Loucy (cell line): ENCODE data around the gene TFEC.

Experiments
- H2AFZ ChIP-seq: fragments of 200-600 bp; sonication (generic); 2 replicates; pipeline ENCODE4 v1.6.0; 2016; ENCODE audit warnings: antibody characterized with exemption, mild to moderate bottlenecking, low read length, moderate library complexity
- H3F3A ChIP-seq: fragments of 200-600 bp; 2 replicates; pipeline ENCODE4 v1.6.0; 2016; ENCODE audit warnings: antibody characterized with exemption, low read depth, mild to moderate bottlenecking
- H3K27me3 ChIP-seq: fragments of 200-600 bp; sonication (generic); 2 replicates; pipeline ENCODE4 v1.6.1; 2014; ENCODE audit warnings: low read length, mild to moderate bottlenecking; ENCODE audit not compliant: insufficient read depth, poor library complexity, severe bottlenecking
- H3K36me3 ChIP-seq: fragments of 200-600 bp; sonication (generic); 2 replicates; pipeline ENCODE4 v1.6.1; 2016; ENCODE audit warnings: low read length; ENCODE audit not compliant: insufficient read depth
- H3K4me1 ChIP-seq: fragments of 200-600 bp; sonication (generic); 2 replicates; pipeline ENCODE4 v1.5.1; 2014; ENCODE audit warnings: low read length, mild to moderate bottlenecking; ENCODE audit not compliant: insufficient read depth, poor library complexity, severe bottlenecking
- H3K4me2 ChIP-seq: fragments of 200-600 bp; sonication (generic); 2 replicates; pipeline ENCODE4 v1.6.0; 2014; ENCODE audit warnings: antibody characterized with exemption, low read length, low read depth, mild to moderate bottlenecking; ENCODE audit not compliant: poor library complexity, severe bottlenecking
- H3K4me3 ChIP-seq: fragments of 200-600 bp; sonication (generic); 2 replicates; pipeline ENCODE4 v1.5.1; 2014; ENCODE audit warnings: low read length, mild to moderate bottlenecking, mixed read lengths; ENCODE audit not compliant: poor library complexity, severe bottlenecking
- H3K79me2 ChIP-seq: fragments of 200-600 bp; sonication (generic); 2 replicates; pipeline ENCODE4 v1.6.1; 2014; ENCODE audit warnings: low read length; ENCODE audit not compliant: insufficient read depth
- H3K9ac ChIP-seq: fragments of 200-600 bp; sonication (generic); 2 replicates; pipeline ENCODE4 v1.6.0; 2014; ENCODE audit warnings: mild to moderate bottlenecking, low read depth, low read length, moderate library complexity; ENCODE audit not compliant: poor library complexity, severe bottlenecking
- H3K9me2 ChIP-seq: fragments of 200-600 bp; sonication (generic); replicated peaks from 2 replicates; pipeline ENCODE4 v1.6.1; 2016; ENCODE audit warnings: low read depth, low read length, mixed read lengths
- H3K9me3 ChIP-seq: fragments of 200-600 bp; sonication (generic); 2 replicates; pipeline ENCODE4 v1.6.1; 2014; ENCODE audit warnings: mild to moderate bottlenecking, antibody characterized with exemption, low read length, low read depth; ENCODE audit not compliant: insufficient read depth
- H4K20me1 ChIP-seq: fragments of 200-600 bp; sonication (generic); 2 replicates; pipeline ENCODE4 v1.6.0; 2014; ENCODE audit warnings: antibody characterized with exemption, low read length, mild to moderate bottlenecking; ENCODE audit not compliant: insufficient read depth, poor library complexity, severe bottlenecking
- CTCF ChIP-seq: fragments of 200-600 bp; sonication (generic); conservative IDR thresholded peaks from 2 replicates; pipeline ENCODE4 v1.5.1; 2014; ENCODE audit warnings: mild to moderate bottlenecking, antibody characterized with exemption, low read length
- EZH2phosphoT487 ChIP-seq: fragments of 200-600 bp; IDR thresholded peaks from 2 replicates; pipeline ENCODE4 v1.6.1; 2018; ENCODE audit warnings: antibody characterized with exemption, mild to moderate bottlenecking, moderate library complexity, borderline replicate concordance

The TFEC gene

GRCh38 chr7:115941703-115942268, 88.8 kb downstream of the TFEC start:
- Histone ChIP-seq H2AFZ (no peak overlapping the region), H3K4me3 (no peak overlapping the region), H3K9ac (no peak overlapping the region), H3K27me3 (no peaks in the 10 kb centered on the region), H3K4me1 (no peaks in the 10 kb centered on the region), H3K4me2 (no peak overlapping the region), H3K9me3 (no peaks in the 10 kb centered on the region), H3K36me3 (no peaks in the 10 kb centered on the region), H3K9me2 (no peaks in the 10 kb centered on the region), H3F3A (no peaks in the 10 kb centered on the region), H4K20me1 (no peaks in the 10 kb centered on the region), H3K79me2 (no peaks in the 10 kb centered on the region)
- no peak for TF ChIP-seq EZH2phosphoT487
- TF ChIP-seq CTCF = no peak

GRCh38 chr7:115940460-115941060, 90.0 kb downstream of the TFEC start:
- no peak for TF ChIP-seq EZH2phosphoT487
- no peak for TF ChIP-seq CTCF
- Histone ChIP-seq H3K9me3 (no peaks in the 10 kb centered on the region), H3K9me2 (no peaks in the 10 kb centered on the region), H2AFZ (no peak overlapping the region), H3K4me3 (no peak overlapping the region), H3F3A (no peaks in the 10 kb centered on the region), H4K20me1 (no peaks in the 10 kb centered on the region), H3K36me3 (no peaks in the 10 kb centered on the region), H3K27me3 (no peaks in the 10 kb centered on the region), H3K9ac (no peak overlapping the region), H3K79me2 (no peaks in the 10 kb centered on the region), H3K4me1 (no peaks in the 10 kb centered on the region), H3K4me2 (no peak overlapping the region)

DNA sequence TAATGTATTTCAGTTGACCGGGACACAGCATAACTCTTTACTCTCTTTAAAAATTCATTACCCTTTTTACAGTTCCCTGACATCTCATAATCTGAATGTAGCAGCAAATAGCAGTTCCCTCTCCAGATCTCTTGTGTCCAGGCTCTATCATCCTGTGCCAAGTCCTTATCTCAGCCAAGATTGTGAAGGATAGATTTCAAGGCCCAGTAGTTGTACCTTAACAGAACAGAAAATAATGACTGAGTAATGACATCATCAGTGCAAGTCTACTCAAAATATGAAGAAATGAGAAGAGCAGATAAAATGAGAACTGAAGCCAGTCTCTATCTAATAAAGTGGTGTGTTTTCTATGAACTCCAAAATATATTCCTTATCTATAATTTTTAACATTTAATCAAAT, 92.6 kb downstream of the TFEC start:
- TF ChIP-seq CTCF (no peak), EZH2phosphoT487 (no peak)
- Histone ChIP-seq H3K79me2 (no peaks in the 10 kb centered on the region), H3K9me2 (no peaks in the 10 kb centered on the region), H3K27me3 (no peaks in the 10 kb centered on the region), H3K4me3 (no peak overlapping the region), H3K36me3 (no peaks in the 10 kb centered on the region), H3K9ac (no peak overlapping the region), H3F3A (no peaks in the 10 kb centered on the region), H3K4me2 (no peak overlapping the region), H2AFZ (no peak overlapping the region), H3K4me1 (no peaks in the 10 kb centered on the region), H4K20me1 (no peaks in the 10 kb centered on the region), H3K9me3 (no peaks in the 10 kb centered on the region)
